ENCODE measurements around the gene NIPSNAP3A. TPM values are rescaled to one million over a fixed set of nuclear protein-coding genes. Genes with fewer than 3 reads are reported as not detected.

NIPSNAP3A gene
- total and polyA plus RNA-seq, 2 of the 8 experiments (the other 6 are each of a cell fraction or from before 2014, with no cell fraction given): 9.3 to 9.4 TPM

DNA sequence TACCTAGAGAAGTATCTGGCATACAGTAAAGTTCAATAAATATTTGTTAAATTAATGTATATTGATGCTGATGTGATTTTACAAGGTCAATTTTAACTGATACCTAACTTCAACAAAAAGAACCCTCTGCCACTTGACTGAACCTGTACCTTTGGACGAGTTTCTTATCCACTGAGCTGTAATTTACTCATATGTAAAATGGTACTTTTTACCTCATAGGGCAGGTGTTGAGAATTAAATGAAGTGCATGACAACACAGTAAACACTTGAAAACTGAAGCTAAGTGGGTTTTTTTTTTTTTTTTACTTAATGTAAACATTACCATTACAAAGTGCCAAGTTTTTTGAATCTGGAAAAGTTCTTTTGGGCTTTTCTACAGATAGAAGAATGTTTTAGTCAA lies 31.9 kb downstream of the NIPSNAP3A start:
- DNase-seq (ENCODE audit: low read depth in 1 of 2, low spot score in 2 of 2): no peak
- H3K4me1 ChIP-seq (replicated peaks in 1 of 4; ENCODE audit: control insufficient read depth in 3 of 4, insufficient read depth in 4 of 4, low read length in 3 of 4): no peaks in the 10 kb centered on the region
- H2BK120ac ChIP-seq (replicated peaks; ENCODE audit: low read depth, low read length): no peak overlapping the region
- no peak overlapping the region for H4K91ac ChIP-seq (replicated peaks; ENCODE audit: insufficient read length, low read length)
- no peak overlapping the region for H2BK20ac ChIP-seq (ENCODE audit: low read length)
- ChIA-PET CTCF (ENCODE audit: partially characterized antibody) (interaction anchor here (0.6 to 0.7 kb wide), 2 partner anchors 382 to 709 kb away, joined by 3 read pairs; no protein-coding TSS in a partner anchor), POLR2A (ENCODE audit: partially characterized antibody) (no interaction called here)
- H3K4ac ChIP-seq (replicated peaks; ENCODE audit: insufficient read length, low read depth, low read length): no peak overlapping the region
- H2AK5ac ChIP-seq (ENCODE audit: low read depth, low read length): no peak overlapping the region
- H2BK5ac ChIP-seq (ENCODE audit: low read depth, low read length): no peak overlapping the region
- no peak overlapping the region for H4K5ac ChIP-seq (ENCODE audit: insufficient read length, low read depth, low read length)
- no peak for FAIRE-seq
- H4K20me1 ChIP-seq (replicated peaks in 1 of 2; ENCODE audit: control insufficient read depth in 1 of 2, insufficient read depth in 2 of 2, low read length in 2 of 2): no peaks in the 10 kb centered on the region
- no peak overlapping the region for H3K4me2 ChIP-seq (ENCODE audit: insufficient read depth in 1 of 2, low read depth in 2 of 2, low read length in 2 of 2)
- no peaks in the 10 kb centered on the region for H3K23me2 ChIP-seq (ENCODE audit: low read depth, low read length)
- no peaks in the 10 kb centered on the region for H3K79me2 ChIP-seq (ENCODE audit: control insufficient read depth in 1 of 2, insufficient read depth in 2 of 2, low read length in 2 of 2)
- no peaks in the 10 kb centered on the region for H3K79me1 ChIP-seq (ENCODE audit: low read depth, low read length)
- no peak overlapping the region for H2BK12ac ChIP-seq (ENCODE audit: low read depth, low read length)
- no peak overlapping the region for H2AFZ ChIP-seq (ENCODE audit: low read length)
- H3K27me3 ChIP-seq (replicated peaks in 1 of 4; ENCODE audit: control insufficient read depth in 3 of 4, extremely low read depth in 1 of 4, insufficient read depth in 3 of 4, low read length in 3 of 4): no peaks in the 10 kb centered on the region
- H3K9ac ChIP-seq (replicated peaks in 1 of 4; ENCODE audit: extremely low read depth in 1 of 4, low read depth in 3 of 4, low read length in 3 of 4): no peak overlapping the region
- no peak overlapping the region for H3K23ac ChIP-seq (ENCODE audit: insufficient read length)
- no peak overlapping the region for H2BK15ac ChIP-seq (ENCODE audit: low read length)
- peaks cover 0 to 8% (median 5%) of the 10 kb centered on the region in 4 experiments; a peak in 3 of 8 replicates for H3K36me3 ChIP-seq (ENCODE audit: control insufficient read depth in 2 of 4, insufficient read depth in 4 of 4, low read length in 3 of 4)
- no peaks in the 10 kb centered on the region for H3K9me3 ChIP-seq (ENCODE audit: insufficient read depth in 2 of 2, low read depth in 1 of 2, low read length in 1 of 2)
- H3K14ac ChIP-seq (ENCODE audit: insufficient read length): no peak overlapping the region
- no peak overlapping the region for H3K4me3 ChIP-seq (ENCODE audit: extremely low read depth in 1 of 4, insufficient read depth in 2 of 4, low read depth in 3 of 4, low read length in 4 of 4)
- H4K8ac ChIP-seq (ENCODE audit: extremely low read depth, insufficient read depth, low read length): no peak overlapping the region
- WGBS, 2 experiments (ENCODE audit: extremely low coverage in 1 of 2, insufficient coverage in 1 of 2, insufficient read length in 1 of 2, insufficient replicate concordance in 2 of 2, low coverage in 1 of 2, low lambda C conversion rate in 2 of 2, missing lambda C conversion rate in 1 of 2): 76% methylated on average over 1 of the region's 1 CpG; no CpG with 5 or more reads in 1 of the 2 experiments
- H3K18ac ChIP-seq (ENCODE audit: extremely low read depth, low read length): no peak overlapping the region
- no peak overlapping the region for H3K56ac ChIP-seq (replicated peaks; ENCODE audit: insufficient read length, low read depth, low read length)
- no peak overlapping the region for H3K27ac ChIP-seq (ENCODE audit: low read depth, low read length)
- TF ChIP-seq SP1 (IDR thresholded peaks at IDR 0.05; ENCODE audit: low read depth, low read length) (no peak), CEBPB (IDR thresholded peaks at IDR 0.05; ENCODE audit: low read depth, low read length) (no peak), TBP (IDR thresholded peaks at IDR 0.05; ENCODE audit: low read depth, low read length) (no peak), EGR1 (IDR thresholded peaks at IDR 0.05; ENCODE audit: borderline replicate concordance, low read depth, low read length) (no peak), BCL11A (IDR thresholded peaks at IDR 0.05; ENCODE audit: low read depth in 2 of 2, low read length in 2 of 2) (no peak)
